Measurements from ENCODE around the gene PLA2G4F.

Gene PLA2G4F

GRCh38 chr15:42089942-42090341, 66.5 kb downstream of the PLA2G4F start:
- TF ChIP-seq CTCF (IDR thresholded peaks at IDR 0.05; ENCODE audit: low read depth, low read length), result no peak
- no peak for DNase-seq (ENCODE audit: extremely low read depth, low read depth)
